ENCODE data around the gene WSB1.

DNA sequence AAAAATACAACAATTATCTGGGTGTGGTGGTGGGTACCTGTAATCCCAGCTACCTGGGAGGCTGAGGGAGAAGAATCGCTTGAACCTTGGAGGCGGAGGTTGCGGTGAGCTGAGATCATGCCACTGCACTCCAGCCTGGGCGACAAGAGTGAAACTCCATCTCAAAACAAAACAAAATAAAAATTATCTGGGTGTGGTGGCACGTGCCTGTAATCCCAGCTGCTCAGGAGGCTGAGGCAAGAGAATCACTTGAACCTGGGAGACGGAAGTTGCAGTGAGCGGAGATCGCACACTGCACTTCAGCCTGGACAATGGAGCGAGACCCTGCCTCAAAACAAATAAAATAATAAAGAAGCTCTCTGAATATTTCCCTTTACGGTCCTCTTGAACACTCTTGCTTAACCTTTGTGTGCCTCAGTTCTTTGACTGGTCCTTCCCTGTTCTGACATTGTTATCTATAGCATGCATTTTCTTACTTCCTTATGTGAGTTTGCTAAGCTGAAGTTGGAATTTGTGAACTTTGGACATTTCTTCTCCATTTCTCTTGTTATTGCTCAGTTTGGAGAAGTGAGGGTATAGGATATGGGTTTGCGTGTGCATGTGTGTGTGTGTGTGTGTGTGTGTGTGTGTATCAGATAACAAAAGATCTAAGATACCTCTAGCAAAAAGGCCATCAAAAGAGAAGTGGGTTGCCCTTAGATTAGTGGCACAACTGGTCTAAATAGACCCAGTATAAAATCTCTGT is 29.7 kb upstream of the WSB1 start:
- TF ChIP-seq CTCF (IDR thresholded peaks at IDR 0.05 in 8 of 11, conservative IDR thresholded peaks at IDR 0.05 in 3 of 11) (no peak), POLR2A (IDR thresholded peaks at IDR 0.05) (no peak)

Data from spleen (tissue), 7 donors.